ENCODE data around the gene DNAJC7.

DNA sequence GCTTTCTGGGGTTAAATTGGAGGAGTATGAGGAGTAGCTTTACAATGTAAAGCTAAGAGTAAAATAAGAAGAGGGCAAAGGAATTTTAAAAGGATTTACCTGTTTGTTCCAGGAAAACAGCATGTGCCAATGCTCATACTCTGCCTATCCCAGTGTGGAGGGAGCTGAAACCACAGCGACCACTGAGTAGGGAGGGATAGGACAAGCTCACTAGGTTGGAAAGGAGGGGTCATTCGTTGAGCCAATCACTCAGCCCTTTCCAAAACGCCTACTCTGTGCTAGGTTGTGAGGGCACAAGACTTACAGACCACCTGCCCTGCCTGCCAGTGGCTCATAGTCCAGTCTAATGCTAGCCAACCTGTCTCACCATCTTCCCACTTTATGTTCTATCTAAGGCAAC lies 1.1 kb upstream of the DNAJC7 start:
- TF ChIP-seq POLR2A (IDR thresholded peaks at IDR 0.05) (no peak), POLR2AphosphoS5 (IDR thresholded peaks at IDR 0.05) (no peak), EP300 (IDR thresholded peaks at IDR 0.05) (no peak)
- TF ChIP-seq, protein P1, sequence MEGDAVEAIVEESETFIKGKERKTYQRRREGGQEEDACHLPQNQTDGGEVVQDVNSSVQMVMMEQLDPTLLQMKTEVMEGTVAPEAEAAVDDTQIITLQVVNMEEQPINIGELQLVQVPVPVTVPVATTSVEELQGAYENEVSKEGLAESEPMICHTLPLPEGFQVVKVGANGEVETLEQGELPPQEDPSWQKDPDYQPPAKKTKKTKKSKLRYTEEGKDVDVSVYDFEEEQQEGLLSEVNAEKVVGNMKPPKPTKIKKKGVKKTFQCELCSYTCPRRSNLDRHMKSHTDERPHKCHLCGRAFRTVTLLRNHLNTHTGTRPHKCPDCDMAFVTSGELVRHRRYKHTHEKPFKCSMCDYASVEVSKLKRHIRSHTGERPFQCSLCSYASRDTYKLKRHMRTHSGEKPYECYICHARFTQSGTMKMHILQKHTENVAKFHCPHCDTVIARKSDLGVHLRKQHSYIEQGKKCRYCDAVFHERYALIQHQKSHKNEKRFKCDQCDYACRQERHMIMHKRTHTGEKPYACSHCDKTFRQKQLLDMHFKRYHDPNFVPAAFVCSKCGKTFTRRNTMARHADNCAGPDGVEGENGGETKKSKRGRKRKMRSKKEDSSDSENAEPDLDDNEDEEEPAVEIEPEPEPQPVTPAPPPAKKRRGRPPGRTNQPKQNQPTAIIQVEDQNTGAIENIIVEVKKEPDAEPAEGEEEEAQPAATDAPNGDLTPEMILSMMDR (IDR thresholded peaks at IDR 0.05): no peak

Measured in stomach (tissue), 4 donors.